Activated T-helper 1 cell treated with anti-CD3 and anti-CD28 coated beads, Interleukin-12 subunit alpha, Interleukin-12 subunit beta, Interleukin-2, Interleukin-4 antibody, amounts not matched to agents 30 ng/mL and 10 ng/mL and 1 ng/mL, durations not matched to agents 14 hours and 24 hours and 36 hours (primary cell): ENCODE data around the gene BZW1. TPM values are rescaled to one million over a fixed set of nuclear protein-coding genes. Genes with fewer than 3 reads are reported as not detected.
"Not testable (repeated sequence)": the region's sequence is repeated elsewhere in the genome, so short reads cannot be mapped to it uniquely, and the experiment has no call there.

Experiments used
- DNase-seq: peaks from one replicate; pipeline ENCODE4 v3.0.0; 2021; ENCODE audit warnings: low spot score
- H3K27ac Mint-ChIP-seq: one replicate; pipeline ENCODE4 v1.8.0; 2021; ENCODE audit warnings: mild to moderate bottlenecking, mixed read lengths
- H3K27me3 Mint-ChIP-seq: one replicate; pipeline ENCODE4 v1.8.0; 2022; ENCODE audit warnings: mild to moderate bottlenecking, moderate library complexity, mixed read lengths; ENCODE audit not compliant: insufficient read depth
- H3K36me3 Mint-ChIP-seq: one replicate; pipeline ENCODE4 v1.8.0; 2021; ENCODE audit warnings: low read depth, mixed read lengths
- H3K4me1 Mint-ChIP-seq: one replicate; pipeline ENCODE4 v1.8.0; 2021; ENCODE audit warnings: low read depth, mixed read lengths
- H3K4me3 Mint-ChIP-seq: one replicate; pipeline ENCODE4 v1.8.0; 2021; ENCODE audit warnings: mild to moderate bottlenecking, moderate library complexity, mixed read lengths
- H3K9me3 Mint-ChIP-seq: one replicate; pipeline ENCODE4 v1.8.0; 2021; ENCODE audit warnings: mixed read lengths
- intact Hi-C: fragments of 100-400 bp; cut with micrococcal nuclease; formaldehyde crosslinking; loops from one replicate; pipeline ENCODE4 v1.15.1; 2024
- total RNA-seq: library from RNA; stranded (reverse); gene quantifications from 2 replicates; pipeline ENCODE4 v1.2.3, GENCODE V29; 2022

Gene BZW1
- total RNA-seq, 1 donor from 2014 or later = 447 TPM

DNA sequence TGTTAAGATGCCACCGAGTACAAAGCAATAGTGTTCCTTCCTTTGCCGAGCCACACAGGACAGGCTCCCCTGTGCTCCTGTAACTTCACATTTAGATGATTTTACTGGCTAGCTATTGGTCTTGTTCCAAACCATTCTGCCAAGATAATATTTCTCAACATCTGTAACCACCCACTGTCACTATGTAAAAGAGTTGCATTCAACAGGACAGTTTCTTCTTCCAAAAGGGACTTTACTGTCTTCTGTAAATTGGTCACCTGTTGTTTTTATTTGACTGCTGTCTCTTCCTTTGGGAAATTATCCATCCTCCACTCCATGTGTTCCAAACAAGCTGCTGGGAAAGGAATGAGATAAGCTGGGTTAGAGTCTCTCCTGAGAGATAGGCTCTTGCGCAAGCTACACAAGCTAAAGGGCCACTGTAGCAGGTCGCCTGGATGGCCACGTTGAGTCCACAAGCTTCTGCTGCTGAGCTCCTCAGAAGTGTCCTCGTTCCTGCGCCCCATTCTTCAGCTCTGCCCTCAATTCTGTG is 14.4 kb upstream of the BZW1 start:
- intact Hi-C loops = no loop called here
- Mint-ChIP-seq H3K4me3 (no peak overlapping the region), H3K27me3 (peaks cover 7% of the 10 kb centered on the region), H3K36me3 (peaks cover 5% of the 10 kb centered on the region), H3K27ac (no peak overlapping the region), H3K4me1 (peaks cover 6% of the 10 kb centered on the region), H3K9me3 (peaks cover 7% of the 10 kb centered on the region)
- DNase-seq = no peak

DNA sequence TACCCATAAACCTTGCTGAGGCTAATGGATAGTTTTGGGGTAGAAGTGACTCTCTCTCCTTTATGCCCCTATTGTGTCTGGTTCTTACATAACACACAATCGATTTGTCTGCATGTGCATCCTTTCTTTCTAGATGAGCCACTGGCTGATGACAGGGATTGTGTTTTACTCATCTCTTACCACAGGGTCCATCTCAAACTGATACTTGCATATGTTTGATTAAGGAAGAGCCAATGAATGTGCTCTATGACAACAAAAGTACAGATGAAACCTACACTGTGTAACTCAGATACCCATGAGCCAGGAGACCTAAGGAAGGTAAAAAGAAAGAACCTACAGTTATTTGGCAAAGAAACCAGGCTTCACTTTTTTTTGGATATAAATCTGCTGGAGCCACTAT is 13.2 kb upstream of the BZW1 start:
- intact Hi-C loops = no loop called here

DNA sequence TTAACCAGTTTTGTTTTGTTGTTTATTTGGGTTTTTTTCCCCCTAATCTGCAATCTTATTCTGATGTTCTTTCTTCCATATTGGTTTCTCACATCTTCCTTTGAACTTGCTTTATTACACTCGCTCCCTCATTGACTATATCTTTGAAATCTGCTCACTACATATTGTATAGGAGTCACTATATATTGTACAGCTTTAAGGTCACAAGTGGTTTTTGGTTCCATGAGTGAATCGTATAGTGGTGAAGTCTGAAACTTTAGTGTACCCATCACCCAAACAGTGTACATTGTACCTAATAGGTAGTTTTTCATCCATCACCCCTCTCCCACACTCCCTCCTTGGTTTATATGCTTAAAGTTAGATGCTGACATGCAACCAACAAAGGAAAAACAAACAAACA is 11.3 kb upstream of the BZW1 start:
- Mint-ChIP-seq H3K36me3 (peaks cover 5% of the 10 kb centered on the region), H3K4me3 (no peak overlapping the region), H3K27ac (no peak overlapping the region), H3K4me1 (peaks cover 6% of the 10 kb centered on the region), H3K27me3 (peaks cover 3% of the 10 kb centered on the region), H3K9me3 (peaks cover 7% of the 10 kb centered on the region)
- DNase-seq = no peak
- intact Hi-C loops = no loop called here

More for the DNA sequence above, 13.2 kb upstream of the BZW1 start:
- peaks cover 5% of the 10 kb centered on the region for H3K36me3 Mint-ChIP-seq
- peaks cover 6% of the 10 kb centered on the region for H3K4me1 Mint-ChIP-seq
- peaks cover 7% of the 10 kb centered on the region for H3K9me3 Mint-ChIP-seq
- no peak overlapping the region for H3K4me3 Mint-ChIP-seq
- peaks cover 7% of the 10 kb centered on the region for H3K27me3 Mint-ChIP-seq
- no peak for DNase-seq
- H3K27ac Mint-ChIP-seq = no peak overlapping the region

DNA sequence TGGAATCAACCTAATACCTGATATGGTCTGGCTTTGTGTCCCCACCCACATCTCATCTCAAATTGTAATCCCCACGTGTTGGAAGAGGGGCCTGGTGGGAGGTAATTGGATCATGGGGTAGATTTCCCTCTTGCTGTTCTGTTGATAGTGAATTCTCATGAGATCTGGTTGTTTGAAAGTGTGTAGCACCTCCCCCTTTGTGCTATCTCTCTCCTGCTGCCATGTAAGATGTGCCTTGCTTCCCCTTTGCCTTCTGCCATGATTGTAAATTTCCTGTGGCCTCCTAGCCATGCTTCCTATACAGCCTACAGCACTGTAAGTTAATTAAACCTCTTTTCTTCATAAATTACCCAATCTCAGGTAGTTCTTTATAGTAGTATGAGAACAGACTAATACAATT is 10.3 kb upstream of the BZW1 start:
- H3K27ac Mint-ChIP-seq, H3K4me3 Mint-ChIP-seq, DNase-seq, H3K4me1 Mint-ChIP-seq, H3K36me3 Mint-ChIP-seq, intact Hi-C loops, H3K9me3 Mint-ChIP-seq, H3K27me3 Mint-ChIP-seq: not testable (repeated sequence)

DNA sequence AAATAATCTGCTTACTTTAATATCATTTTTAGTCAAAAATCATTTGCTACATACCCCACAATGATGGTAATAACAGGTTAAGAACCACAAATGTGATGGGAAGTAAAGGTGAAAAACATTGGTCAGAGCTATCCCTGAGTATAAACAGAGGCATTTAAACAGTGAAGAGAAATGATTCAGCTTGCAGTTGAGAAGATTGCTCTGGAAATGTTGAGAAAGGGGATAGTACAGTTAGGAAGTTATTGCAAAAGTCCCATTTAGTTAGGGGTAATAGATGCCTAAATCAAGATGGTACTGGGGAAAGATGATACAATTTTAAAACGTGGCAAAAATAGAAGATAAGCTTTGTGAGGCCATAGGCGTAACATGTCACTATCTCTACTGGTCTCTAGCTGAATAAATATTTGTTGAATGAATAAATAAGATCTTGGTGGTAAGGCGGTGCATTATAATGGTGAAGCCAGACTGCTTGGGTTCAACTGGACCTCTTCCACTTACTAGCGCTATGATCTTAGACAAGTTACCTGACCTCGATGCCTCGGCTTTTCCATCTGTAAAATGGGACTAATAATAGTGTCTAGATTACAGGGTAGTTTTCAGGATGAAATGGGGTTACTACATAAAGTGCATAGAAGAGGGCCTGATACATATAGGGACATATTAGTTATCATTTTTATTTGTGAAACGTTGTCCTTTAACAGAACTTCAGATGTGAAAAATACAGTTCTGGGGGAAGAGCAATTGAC is 2.0 kb upstream of the BZW1 start:
- H3K4me3 Mint-ChIP-seq = peak overlapping the region; percentile 93
- peaks cover 17% of the 10 kb centered on the region for H3K36me3 Mint-ChIP-seq
- H3K4me1 Mint-ChIP-seq = peaks cover 40% of the 10 kb centered on the region
- no peaks in the 10 kb centered on the region for H3K9me3 Mint-ChIP-seq
- peaks cover 2% of the 10 kb centered on the region for H3K27me3 Mint-ChIP-seq
- intact Hi-C loops = loop anchor here (2.0 to 5.0 kb wide), 8 partner anchors 231 to 1429 kb away; partner anchors contain the start of genes CASP8, FZD7, KCTD18 and MAIP1
- peak overlapping the region; percentile 38 for H3K27ac Mint-ChIP-seq
- no peak for DNase-seq

DNA sequence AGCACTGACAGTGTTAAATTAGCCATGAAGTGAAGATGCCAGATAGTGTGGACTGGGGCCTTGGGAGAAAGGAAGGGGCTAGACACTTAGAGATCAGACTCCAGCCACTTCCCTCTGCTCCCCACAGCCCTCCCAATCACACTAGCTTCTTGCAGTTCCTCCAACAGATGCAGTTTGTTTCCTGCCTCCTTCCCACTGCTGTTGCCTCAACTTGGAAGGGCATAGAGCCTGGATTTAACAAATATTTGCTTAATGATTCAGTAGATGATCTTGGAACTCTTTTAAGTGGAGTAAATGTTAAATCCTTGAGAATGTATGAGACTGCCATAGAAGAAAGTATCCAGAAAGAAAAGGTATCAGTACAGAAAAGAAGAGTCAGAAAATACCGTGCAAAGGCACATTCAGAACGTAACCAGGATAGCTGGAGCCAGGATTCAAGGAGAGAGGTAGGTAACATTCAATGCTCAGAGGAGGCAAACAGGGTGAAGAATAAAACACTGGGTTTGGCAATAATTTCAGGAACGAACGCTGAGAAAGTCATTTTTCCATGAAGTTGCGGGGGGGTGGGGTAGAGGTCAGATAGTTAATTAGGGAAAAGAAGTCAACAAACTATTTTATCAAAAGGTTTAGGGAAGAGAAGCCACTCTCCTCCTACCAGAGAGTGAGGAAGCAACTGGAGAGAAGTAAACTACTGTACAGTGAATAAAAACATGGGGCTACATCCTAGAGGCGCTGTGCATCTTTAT is 1.3 kb upstream of the BZW1 start:
- Mint-ChIP-seq H3K9me3 (no peaks in the 10 kb centered on the region), H3K27ac (peak overlapping the region; percentile 79), H3K36me3 (peaks cover 24% of the 10 kb centered on the region), H3K27me3 (peaks cover 2% of the 10 kb centered on the region), H3K4me3 (peak overlapping the region; percentile 93), H3K4me1 (peaks cover 47% of the 10 kb centered on the region)
- DNase-seq = no peak
- intact Hi-C loops = loop anchor here (2.0 to 5.0 kb wide), 8 partner anchors 232 to 1428 kb away; partner anchors contain the start of genes CASP8, FZD7, KCTD18 and MAIP1

DNA sequence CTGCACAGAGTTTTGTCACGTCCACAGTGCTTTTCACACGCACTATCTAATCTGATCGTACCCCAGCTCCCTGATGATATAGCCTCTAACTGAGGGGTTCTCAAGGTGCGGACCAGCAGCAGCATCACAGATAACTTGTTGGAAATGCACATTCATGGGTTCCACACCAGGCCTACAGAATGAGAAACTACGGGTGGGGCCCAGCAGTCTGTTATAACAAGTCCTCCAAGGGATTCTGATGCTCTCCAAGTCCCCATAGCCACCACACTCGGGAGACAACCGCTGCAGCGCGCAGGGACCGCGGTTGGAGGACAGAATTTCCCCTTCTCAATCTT is 745 bp upstream of the BZW1 start:
- peak overlapping the region; percentile 93 for H3K4me3 Mint-ChIP-seq
- no peaks in the 10 kb centered on the region for H3K9me3 Mint-ChIP-seq
- DNase-seq = no peak
- H3K4me1 Mint-ChIP-seq = peaks cover 53% of the 10 kb centered on the region
- intact Hi-C loops = loop anchor here (1.0 to 5.0 kb wide), 16 partner anchors 46 to 1428 kb away; partner anchors contain the start of genes C2orf69, CASP8, FZD7 and HYCC2
- no peaks in the 10 kb centered on the region for H3K27me3 Mint-ChIP-seq
- peak overlapping the region; percentile 79 for H3K27ac Mint-ChIP-seq
- H3K36me3 Mint-ChIP-seq = peaks cover 30% of the 10 kb centered on the region

DNA sequence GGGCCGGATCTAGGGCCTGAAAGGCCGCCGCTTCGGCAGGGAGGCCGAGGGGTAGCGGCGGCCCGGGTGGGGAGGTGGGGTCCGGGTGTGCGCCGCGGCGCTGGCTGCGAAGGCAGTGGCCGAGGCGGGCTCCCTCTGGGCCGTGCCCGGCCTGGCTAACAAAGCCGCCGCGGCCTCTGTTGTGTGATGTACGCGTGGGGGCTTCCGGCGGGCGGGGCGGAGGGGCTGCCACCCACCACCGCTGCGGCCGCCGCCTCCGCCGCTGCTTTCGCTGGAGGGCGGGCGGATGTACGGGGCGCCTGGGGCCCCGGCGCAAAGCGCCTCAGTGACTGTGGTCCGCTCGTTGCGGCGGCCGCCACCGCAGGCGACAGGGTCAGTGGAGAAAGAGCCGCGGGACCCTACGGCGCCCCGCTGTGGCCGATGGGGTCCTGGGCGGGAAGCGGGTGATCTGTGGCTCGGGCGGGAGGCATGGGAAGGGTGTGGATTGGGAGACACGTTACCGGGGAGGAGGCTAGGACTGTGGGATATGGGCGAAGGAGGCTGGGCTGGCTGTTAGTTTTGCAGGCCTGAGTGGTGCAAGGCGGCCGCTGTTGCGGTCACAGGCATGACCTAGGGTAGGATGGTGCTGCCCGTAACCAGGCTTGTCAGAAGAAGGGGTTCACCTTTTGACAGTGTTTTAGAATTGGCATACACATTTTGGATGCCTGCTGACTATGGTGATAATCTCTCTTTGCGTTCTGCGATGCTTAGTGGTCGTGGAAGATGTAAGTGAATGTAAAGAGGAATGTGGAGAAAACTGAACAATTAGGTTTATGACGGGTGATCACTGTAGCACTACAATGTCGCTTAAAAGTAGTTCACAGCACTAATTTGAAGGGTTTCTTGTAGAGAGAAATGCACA is 662 bp downstream of the BZW1 start:
- H3K27ac Mint-ChIP-seq = peak overlapping the region; percentile 99
- H3K36me3 Mint-ChIP-seq = peaks cover 42% of the 10 kb centered on the region
- DNase-seq = peak; percentile 66
- H3K27me3 Mint-ChIP-seq = no peaks in the 10 kb centered on the region
- intact Hi-C loops = loop anchor here (2.0 to 5.0 kb wide), 8 partner anchors 300 to 1220 kb away; partner anchors contain the start of genes CASP8, FZD7, KCTD18 and MAIP1
- peaks cover 64% of the 10 kb centered on the region for H3K4me1 Mint-ChIP-seq
- peak overlapping the region; percentile 100 for H3K4me3 Mint-ChIP-seq
- H3K9me3 Mint-ChIP-seq = no peaks in the 10 kb centered on the region

DNA sequence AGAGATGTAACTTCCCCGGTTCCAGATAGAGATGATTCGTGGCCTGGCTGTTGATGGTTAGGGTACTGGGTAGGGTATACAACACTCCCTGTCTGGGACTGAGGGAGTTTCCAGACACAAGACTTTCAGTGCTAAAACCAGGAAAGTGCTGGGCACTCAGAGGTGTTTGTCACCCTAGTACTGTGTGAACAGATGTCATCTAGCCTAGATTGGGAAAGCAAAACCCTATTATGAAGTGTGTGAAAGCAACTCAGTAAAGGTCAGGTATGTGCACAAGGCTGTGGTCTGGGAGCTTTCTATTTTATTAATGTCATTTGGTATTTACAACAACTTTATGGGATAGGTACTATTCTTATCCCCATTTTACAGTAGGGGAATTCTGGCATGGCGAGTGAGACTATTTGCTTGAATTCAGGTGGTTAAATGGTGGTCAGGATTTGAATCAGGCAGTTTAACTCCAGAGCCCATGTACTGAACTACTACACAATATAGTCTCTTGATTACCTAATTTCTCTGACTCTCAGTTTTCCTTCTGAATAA is 2.6 kb downstream of the BZW1 start:
- H3K4me1 Mint-ChIP-seq = peaks cover 78% of the 10 kb centered on the region
- no peak for DNase-seq
- intact Hi-C loops = loop anchor here (1.0 to 5.0 kb wide), 10 partner anchors 48 to 1218 kb away; partner anchors contain the start of genes CASP8, FZD7, KCTD18 and MAIP1
- no peaks in the 10 kb centered on the region for H3K9me3 Mint-ChIP-seq
- H3K4me3 Mint-ChIP-seq = peak overlapping the region; percentile 82
- peaks cover 58% of the 10 kb centered on the region for H3K36me3 Mint-ChIP-seq
- H3K27me3 Mint-ChIP-seq = no peaks in the 10 kb centered on the region
- H3K27ac Mint-ChIP-seq = peak overlapping the region; percentile 81

DNA sequence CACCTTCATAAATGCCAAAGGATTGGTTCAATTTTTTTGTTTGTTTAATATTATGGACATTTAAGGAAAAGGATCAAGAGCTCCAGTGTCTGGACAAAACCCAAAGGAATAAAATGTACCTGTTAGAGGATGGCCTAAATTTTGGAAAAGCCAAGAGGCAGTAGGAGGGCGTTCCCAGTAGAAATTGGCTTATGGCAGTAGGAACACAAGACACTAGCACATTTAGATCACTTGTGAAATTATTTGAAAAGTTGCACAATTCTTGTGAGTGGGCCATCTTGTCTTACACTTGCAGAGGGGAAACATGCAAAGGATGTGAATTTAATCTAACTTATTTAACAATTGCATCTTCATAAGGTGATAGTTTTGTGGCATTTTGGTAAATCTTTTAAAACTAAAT is 3.2 kb downstream of the BZW1 start:
- Mint-ChIP-seq H3K4me3 (peak overlapping the region; percentile 82), H3K27ac (peak overlapping the region; percentile 81), H3K36me3 (peaks cover 58% of the 10 kb centered on the region), H3K4me1 (peaks cover 72% of the 10 kb centered on the region), H3K27me3 (no peaks in the 10 kb centered on the region), H3K9me3 (no peaks in the 10 kb centered on the region)
- intact Hi-C loops = loop anchor here (1.0 to 5.0 kb wide), 10 partner anchors 47 to 1217 kb away; partner anchors contain the start of genes CASP8, FZD7, KCTD18 and MAIP1
- DNase-seq = no peak

DNA sequence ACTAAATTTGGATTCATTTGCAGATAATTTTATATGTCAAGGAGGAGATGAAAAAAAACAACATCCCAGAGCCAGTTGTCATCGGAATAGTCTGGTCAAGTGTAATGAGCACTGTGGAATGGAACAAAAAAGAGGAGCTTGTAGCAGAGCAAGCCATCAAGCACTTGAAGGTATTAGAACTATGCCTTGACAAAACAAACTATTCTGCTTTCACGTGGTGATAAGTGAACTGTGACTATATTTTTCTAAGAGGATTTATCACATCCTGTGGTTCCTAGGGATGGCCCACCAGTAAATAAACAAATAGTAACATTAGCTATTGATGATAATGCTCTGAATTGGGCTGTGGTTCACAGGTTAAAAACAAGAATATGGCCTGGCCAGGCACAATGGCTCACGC is 7.0 kb downstream of the BZW1 start:
- DNase-seq, H3K4me3 Mint-ChIP-seq, H3K27me3 Mint-ChIP-seq, H3K9me3 Mint-ChIP-seq, intact Hi-C loops: not testable (repeated sequence)
- peak overlapping the region; percentile 61 for H3K27ac Mint-ChIP-seq
- H3K36me3 Mint-ChIP-seq = peaks cover 68% of the 10 kb centered on the region
- peaks cover 56% of the 10 kb centered on the region for H3K4me1 Mint-ChIP-seq
